SK-N-SH (cell line): ENCODE results near the gene PRKCA.

Experiments
- EP300 ChIP-seq, 2 experiments: IDR thresholded peaks; 2 replicates each; pipeline versions ENCODE4 v1.4.0 to v1.6.1; 2012; ENCODE audit warnings: borderline replicate concordance in 1 of 2, low read depth in 1 of 2, low read length in 1 of 2
- FOXJ3 ChIP-seq: sonication (generic); formaldehyde crosslinking; IDR thresholded peaks from 2 replicates; pipeline ENCODE4 v1.5.1; 2020; ENCODE audit warnings: mild to moderate bottlenecking, missing genetic modification reagents
- GABPA ChIP-seq: IDR thresholded peaks from 2 replicates; pipeline ENCODE4 v1.4.0; 2012; ENCODE audit warnings: low read depth, mild to moderate bottlenecking
- JUND ChIP-seq: IDR thresholded peaks from 2 replicates; pipeline ENCODE4 v1.4.0; 2012
- NFIC ChIP-seq: IDR thresholded peaks from 2 replicates; pipeline ENCODE4 v1.4.0; 2012; ENCODE audit warnings: borderline replicate concordance
- POLR2AphosphoS5 ChIP-seq: IDR thresholded peaks from 2 replicates; pipeline ENCODE4 v1.6.1; 2012; ENCODE audit warnings: low read depth, low read length
- SMC3 ChIP-seq: IDR thresholded peaks from 2 replicates; pipeline ENCODE4 v1.6.1; 2012; ENCODE audit warnings: low read depth, low read length, improper control_type of control experiment
- TAF1 ChIP-seq: IDR thresholded peaks from 2 replicates; pipeline ENCODE4 v1.6.1; 2012; ENCODE audit warnings: low read depth, mild to moderate bottlenecking, low read length, moderate library complexity, borderline replicate concordance
- TF ChIP-seq, protein P1 (sequence below): fragments of 200-600 bp; sonication (generic); IDR thresholded peaks from 2 replicates; pipeline ENCODE4 v1.6.1; 2017; ENCODE audit warnings: antibody characterized with exemption, mild to moderate bottlenecking, moderate library complexity
- TF ChIP-seq, protein P2 (sequence below): IDR thresholded peaks from 2 replicates; pipeline ENCODE4 v1.6.1; 2012; ENCODE audit warnings: mild to moderate bottlenecking, low read depth, low read length, moderate library complexity
- TF ChIP-seq, protein P3 (sequence below): IDR thresholded peaks from 2 replicates; pipeline ENCODE4 v1.4.0; 2012; ENCODE audit warnings: low read depth
- TF ChIP-seq, protein P4 (sequence below): fragments of 150-350 bp; IDR thresholded peaks from 2 replicates; pipeline ENCODE4 v1.6.1; 2017; ENCODE audit warnings: antibody characterized with exemption, low read length, low read depth, borderline replicate concordance

DNA sequence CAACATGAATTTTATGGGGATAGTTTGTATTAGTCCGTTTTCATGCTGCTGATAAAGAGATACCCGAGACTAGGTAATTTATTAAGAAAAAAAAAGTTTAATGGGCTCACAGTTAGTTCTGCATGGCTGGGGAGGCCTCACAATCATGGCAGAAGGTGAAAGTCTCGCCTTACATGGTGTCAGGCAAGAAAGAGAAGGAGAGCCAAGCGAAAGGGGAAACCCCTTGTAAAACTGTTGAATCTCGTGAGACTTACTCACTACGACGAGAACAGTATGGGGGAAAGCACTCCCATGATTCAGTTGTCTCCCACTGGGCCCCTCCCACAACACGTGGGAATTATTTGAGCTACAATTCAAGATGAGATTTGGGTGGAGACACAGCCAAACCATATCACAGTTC, 181.5 kb downstream of the PRKCA start:
- TF ChIP-seq, protein P1, sequence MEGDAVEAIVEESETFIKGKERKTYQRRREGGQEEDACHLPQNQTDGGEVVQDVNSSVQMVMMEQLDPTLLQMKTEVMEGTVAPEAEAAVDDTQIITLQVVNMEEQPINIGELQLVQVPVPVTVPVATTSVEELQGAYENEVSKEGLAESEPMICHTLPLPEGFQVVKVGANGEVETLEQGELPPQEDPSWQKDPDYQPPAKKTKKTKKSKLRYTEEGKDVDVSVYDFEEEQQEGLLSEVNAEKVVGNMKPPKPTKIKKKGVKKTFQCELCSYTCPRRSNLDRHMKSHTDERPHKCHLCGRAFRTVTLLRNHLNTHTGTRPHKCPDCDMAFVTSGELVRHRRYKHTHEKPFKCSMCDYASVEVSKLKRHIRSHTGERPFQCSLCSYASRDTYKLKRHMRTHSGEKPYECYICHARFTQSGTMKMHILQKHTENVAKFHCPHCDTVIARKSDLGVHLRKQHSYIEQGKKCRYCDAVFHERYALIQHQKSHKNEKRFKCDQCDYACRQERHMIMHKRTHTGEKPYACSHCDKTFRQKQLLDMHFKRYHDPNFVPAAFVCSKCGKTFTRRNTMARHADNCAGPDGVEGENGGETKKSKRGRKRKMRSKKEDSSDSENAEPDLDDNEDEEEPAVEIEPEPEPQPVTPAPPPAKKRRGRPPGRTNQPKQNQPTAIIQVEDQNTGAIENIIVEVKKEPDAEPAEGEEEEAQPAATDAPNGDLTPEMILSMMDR, result no peak
- TF ChIP-seq GABPA (no peak), EP300 (IDR thresholded peaks at IDR 0.05; ENCODE audit: borderline replicate concordance in 1 of 2, low read depth in 1 of 2, low read length in 1 of 2) (no peak), JUND (no peak), POLR2AphosphoS5 (no peak), TAF1 (no peak), SMC3 (no peak), FOXJ3 (no peak), NFIC (no peak)
- TF ChIP-seq, protein P2, sequence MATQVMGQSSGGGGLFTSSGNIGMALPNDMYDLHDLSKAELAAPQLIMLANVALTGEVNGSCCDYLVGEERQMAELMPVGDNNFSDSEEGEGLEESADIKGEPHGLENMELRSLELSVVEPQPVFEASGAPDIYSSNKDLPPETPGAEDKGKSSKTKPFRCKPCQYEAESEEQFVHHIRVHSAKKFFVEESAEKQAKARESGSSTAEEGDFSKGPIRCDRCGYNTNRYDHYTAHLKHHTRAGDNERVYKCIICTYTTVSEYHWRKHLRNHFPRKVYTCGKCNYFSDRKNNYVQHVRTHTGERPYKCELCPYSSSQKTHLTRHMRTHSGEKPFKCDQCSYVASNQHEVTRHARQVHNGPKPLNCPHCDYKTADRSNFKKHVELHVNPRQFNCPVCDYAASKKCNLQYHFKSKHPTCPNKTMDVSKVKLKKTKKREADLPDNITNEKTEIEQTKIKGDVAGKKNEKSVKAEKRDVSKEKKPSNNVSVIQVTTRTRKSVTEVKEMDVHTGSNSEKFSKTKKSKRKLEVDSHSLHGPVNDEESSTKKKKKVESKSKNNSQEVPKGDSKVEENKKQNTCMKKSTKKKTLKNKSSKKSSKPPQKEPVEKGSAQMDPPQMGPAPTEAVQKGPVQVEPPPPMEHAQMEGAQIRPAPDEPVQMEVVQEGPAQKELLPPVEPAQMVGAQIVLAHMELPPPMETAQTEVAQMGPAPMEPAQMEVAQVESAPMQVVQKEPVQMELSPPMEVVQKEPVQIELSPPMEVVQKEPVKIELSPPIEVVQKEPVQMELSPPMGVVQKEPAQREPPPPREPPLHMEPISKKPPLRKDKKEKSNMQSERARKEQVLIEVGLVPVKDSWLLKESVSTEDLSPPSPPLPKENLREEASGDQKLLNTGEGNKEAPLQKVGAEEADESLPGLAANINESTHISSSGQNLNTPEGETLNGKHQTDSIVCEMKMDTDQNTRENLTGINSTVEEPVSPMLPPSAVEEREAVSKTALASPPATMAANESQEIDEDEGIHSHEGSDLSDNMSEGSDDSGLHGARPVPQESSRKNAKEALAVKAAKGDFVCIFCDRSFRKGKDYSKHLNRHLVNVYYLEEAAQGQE, result no peak
- TF ChIP-seq, protein P3, sequence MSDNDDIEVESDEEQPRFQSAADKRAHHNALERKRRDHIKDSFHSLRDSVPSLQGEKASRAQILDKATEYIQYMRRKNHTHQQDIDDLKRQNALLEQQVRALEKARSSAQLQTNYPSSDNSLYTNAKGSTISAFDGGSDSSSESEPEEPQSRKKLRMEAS, result no peak
- TF ChIP-seq, protein P4, sequence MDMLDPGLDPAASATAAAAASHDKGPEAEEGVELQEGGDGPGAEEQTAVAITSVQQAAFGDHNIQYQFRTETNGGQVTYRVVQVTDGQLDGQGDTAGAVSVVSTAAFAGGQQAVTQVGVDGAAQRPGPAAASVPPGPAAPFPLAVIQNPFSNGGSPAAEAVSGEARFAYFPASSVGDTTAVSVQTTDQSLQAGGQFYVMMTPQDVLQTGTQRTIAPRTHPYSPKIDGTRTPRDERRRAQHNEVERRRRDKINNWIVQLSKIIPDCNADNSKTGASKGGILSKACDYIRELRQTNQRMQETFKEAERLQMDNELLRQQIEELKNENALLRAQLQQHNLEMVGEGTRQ, result no peak
